ENCODE results near the gene SERAC1.

SERAC1 gene

GRCh38 chr6:158118886-158119285, 49.2 kb downstream of the SERAC1 start:
- DNase-seq = no peak

GRCh38 chr6:158115508-158115907, 52.6 kb downstream of the SERAC1 start:
- no peak for DNase-seq

DNA sequence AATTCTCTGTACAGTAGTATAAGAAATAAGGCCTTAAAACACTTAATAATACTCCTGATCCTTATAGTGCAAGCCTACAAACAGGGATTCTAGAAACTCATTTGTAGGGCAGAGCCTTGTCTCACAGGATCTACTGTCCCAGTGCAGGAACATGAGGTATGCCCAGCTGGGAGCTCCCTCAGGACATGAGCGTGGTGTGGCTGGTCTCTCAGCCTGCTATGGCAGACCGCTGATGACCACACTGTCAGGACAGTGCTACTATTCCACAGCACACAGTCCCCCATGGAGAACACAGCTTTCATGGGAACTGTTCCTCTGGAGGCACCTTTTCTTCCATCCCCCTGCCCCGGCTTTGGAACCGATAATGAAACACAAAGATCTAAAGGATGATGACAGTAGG, 53.0 kb downstream of the SERAC1 start:
- no peak for DNase-seq

DNA sequence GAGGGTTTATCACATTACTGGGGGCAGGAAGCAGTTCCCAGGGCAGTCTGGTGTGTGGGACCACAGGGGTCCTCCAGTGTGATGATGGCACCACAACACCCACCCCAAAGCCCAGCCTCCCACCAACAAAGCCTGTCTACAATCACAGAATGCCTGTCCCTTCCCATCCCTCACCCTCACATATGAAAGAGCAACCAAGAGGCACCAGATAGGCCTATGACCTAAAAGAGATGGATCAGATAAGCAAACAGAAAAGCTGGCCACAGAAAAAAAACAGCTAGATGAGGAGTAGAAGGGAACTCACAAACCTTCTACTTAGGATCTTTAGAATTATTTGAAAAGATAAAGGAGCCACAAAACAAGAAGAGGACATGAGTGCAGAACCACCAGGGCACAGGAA, 54.3 kb downstream of the SERAC1 start:
- DNase-seq = no peak

DNA sequence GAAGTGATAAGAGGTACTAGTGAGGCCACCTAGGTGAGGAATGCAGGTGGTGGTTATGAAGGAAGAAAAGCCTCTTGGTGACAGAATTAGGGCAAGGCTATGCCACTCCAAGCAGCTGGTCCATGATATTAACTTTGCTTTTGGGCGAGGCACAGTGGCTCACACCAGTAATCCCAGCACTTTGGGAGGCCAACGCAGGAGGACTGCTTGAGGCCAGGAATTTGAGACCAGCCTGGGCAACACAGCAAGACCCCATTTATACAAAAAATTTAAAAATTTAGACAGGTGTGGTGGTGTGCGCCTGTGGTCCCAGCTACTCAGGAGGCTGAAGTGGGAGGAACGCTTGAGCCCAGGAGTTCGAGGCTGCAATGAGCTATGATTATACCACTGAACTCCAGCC, 56.1 kb downstream of the SERAC1 start:
- DNase-seq = no peak

DNA sequence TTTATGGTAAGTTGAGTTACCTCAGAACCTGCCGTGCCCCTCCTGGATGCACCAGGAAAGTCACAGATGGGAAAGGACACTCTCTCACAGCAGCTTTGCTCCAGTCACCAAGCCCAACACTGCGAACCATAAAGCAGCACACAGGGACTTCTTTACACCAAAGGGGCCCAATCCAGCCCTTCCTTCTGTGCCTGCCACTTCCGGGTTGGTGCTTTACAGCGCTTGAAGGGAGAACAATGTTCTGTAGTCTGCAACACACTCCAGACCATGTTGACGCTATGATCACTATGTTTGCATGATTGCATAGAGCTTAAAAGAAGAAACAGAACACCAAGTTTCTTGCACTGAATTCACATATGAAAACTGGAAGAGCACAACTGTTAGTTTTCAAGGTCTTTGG, 57.1 kb downstream of the SERAC1 start:
- DNase-seq = no peak

- DNase-seq = no peak
These were observed 58.3 kb downstream of the SERAC1 start for GRCh38 chr6:158109748-158110147.

GRCh38 chr6:158104696-158105095, 63.4 kb downstream of the SERAC1 start:
- no peak for DNase-seq

- no peak for DNase-seq
These were observed 64.8 kb downstream of the SERAC1 start for GRCh38 chr6:158103228-158103627.

GRCh38 chr6:158095671-158096070, 72.4 kb downstream of the SERAC1 start:
- DNase-seq = no peak

GRCh38 chr6:158095031-158095430, 73.0 kb downstream of the SERAC1 start:
- no peak for DNase-seq

GRCh38 chr6:158092806-158093205, 75.3 kb downstream of the SERAC1 start:
- no peak for DNase-seq

- no peak for DNase-seq
These were observed 80.7 kb downstream of the SERAC1 start for GRCh38 chr6:158087224-158087867.

- DNase-seq = peak in 1 of 2 donors; percentile 38
These were observed 81.4 kb downstream of the SERAC1 start for GRCh38 chr6:158086504-158087223.

GRCh38 chr6:158086054-158086503, 82.0 kb downstream of the SERAC1 start:
- DNase-seq = peak in 1 of 2 donors; percentile 18

DNA sequence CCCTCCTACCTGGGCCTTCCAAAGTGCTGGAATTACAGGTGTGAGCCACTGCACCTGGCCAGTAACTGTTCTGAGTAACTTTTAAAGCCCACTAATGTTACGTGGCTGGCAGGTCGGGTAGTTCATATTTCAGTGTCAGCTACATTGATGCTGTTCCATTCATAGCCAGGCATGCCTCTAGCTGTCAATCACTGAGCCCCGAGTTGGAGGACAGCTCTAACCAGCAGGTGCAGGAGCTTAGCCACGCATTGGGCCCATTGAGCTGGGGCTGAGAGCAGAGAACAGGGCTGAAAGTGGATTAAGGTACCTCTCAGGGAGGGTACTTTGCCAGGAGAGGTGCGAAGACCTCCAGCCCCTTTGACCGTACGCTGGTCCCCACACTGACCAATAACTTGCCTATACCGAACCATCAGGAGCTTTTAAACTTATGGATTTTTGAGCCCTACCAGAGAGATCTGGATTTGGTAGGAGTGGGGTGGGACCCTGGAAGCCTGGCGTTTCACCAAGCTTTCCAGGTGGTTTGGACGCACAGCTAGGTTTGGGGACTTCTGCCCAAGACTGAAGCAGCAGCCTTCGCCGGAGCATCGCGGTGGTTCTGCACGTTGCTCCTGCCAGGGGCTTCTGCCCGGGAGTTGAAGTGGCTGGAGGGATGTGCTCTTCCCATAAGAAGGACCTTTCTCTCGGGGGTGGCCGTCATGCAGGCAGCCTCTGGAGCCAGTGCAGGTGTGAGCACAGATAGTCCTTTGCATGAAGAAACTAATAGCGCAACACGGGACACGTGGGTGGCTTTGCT, 82.6 kb downstream of the SERAC1 start:
- DNase-seq = no peak

DNA sequence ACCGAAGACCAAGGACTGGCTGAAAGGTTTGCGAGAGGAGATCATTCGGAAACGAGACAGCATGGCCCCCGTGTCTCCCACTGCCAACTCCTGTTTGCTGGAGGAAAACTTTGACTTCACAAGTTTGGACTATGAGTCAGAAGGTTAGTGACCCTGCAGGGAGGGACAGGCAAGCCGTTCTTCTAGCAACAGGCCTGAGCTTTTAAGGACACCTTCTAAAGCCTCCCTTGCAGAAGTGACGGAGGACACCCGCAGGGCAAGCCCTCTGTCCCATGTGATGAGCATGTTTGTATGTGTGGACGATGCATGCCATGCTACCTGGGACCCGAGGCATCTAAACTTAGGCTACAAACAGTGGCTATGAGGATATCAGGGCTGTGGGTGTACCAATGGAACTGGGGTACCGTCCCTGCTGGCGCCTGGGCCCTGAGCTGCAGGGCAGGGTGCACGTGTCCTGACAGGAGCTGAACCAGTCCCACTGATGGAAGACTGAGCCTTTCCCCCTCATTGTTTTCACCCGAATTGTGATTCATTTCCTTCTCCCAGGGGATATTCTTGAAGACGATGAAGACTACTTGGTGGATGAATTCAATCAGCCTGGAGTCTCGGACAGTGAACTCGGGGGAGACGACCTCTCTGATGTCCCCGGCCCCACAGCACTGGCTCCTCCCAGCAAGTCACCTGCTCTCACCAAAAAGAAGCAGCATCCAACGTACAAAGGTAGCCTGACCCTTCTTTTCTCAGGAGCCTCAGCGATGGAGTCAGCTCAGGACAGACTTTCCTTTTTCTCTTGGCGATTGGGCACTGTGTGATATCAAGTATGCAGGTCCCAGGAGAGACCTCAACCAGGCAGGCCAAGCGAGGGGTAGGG, 84.4 kb downstream of the SERAC1 start:
- DNase-seq = no peak

GRCh38 chr6:158081657-158081935, 86.5 kb downstream of the SERAC1 start:
- peak in 1 of 2 donors; percentile 74 for DNase-seq

DNA sequence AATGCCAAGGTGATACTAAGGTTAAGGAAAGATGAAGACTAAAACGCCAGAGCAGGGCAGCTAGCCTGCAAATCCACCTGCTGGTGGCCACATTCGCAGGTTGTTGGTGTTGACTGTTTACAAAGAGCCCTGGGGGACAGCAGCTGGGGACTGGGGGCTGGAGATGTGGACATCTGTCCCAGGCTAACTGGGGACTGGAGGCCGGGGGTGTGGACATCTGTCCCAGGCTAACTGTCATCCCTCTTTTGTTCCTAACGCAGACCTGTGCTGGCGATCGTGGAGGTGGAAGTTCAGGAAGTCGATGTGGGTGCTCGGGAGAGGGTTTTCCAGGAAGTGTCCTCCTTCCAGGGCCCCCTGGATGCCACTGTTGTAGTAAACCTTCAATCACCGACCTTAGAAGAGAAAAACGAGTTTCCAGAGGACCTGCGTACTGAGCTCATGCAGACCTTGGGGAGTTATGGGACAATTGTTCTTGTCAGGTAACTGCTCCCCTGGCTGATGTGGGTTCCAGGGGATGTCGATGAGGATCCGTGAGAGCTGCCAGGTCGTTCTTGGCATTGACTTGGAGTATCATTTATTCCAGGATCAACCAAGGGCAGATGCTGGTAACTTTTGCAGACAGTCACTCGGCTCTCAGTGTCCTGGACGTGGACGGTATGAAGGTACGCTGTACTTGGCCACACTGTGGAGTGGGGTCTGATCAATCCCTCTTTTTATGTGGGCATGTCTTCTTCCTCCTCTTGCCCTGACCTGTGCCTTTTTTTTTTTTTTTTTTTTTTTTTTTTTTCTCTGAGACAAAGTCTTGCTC, 87.0 kb downstream of the SERAC1 start:
- DNase-seq = no peak

- no peak for DNase-seq
These were observed 89.7 kb downstream of the SERAC1 start for GRCh38 chr6:158078320-158078719.

DNA sequence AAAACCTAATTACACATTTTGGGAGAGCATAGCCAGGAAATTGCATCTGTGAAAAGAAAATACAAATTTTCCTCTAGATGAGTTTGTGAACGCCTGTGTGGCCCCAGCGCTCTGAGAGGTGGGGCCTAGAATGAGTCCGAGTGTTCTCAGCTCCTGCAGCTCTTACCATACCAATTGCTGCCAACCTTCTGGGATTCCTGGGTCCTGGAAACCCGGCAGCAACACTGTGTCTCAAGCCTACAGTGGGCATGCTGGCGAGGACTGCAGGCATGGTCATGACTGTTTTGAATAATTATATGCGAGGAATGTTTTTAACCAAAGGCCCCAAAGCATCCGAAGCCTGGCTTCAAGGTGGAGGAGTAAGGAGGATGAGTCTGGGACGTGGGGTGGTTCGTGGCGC, 90.4 kb downstream of the SERAC1 start:
- no peak for DNase-seq

DNA sequence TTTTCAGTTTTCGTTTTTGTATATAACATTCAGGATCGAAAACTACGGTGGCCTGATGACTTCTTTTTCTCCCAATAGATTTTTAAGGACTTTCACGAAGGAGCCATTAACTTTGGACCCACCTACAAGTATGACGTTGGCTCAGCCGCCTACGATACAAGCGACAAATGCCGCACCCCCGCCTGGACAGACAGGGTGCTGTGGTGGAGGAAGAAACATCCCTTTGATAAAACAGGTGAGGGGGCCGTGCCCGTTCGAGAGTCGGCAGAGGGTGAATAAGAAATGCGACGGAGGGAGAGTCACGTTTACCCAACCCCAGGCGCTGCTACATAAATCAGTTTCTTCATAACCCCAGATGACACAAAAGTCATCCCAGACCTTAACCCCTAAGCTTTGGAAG, 91.5 kb downstream of the SERAC1 start:
- no peak for DNase-seq
